HG02870 (cell line): ENCODE results near the gene TAS2R10.
"Not testable (repeated sequence)": the region's sequence is repeated elsewhere in the genome, so short reads cannot be mapped to it uniquely, and the experiment has no call there.

Source experiments
- ATAC-seq: cut with Tn5 transposase; IDR thresholded peaks from one replicate; pipeline ENCODE4 v1.9.1; 2021; ENCODE audit warnings: mild to moderate bottlenecking, moderate library complexity; ENCODE audit not compliant: unreplicated experiment

The TAS2R10 gene

GRCh38 chr12:10826258-10826657 is at the start of gene TAS2R10:
Gene TAS2R10, minus strand, starts transcription at chr12:10826358. Its CDS starts 89 bp downstream, at chr12:10826269.
- no peak for ATAC-seq

GRCh38 chr12:10873378-10873777 is 47.2 kb upstream of the TAS2R10 start:
- ATAC-seq = no peak

GRCh38 chr12:10867381-10867780 is 41.2 kb upstream of the TAS2R10 start:
- no peak for ATAC-seq

- ATAC-seq = no peak
These were observed 37.5 kb upstream of the TAS2R10 start for GRCh38 chr12:10863512-10864218.

GRCh38 chr12:10861366-10861765 is 35.2 kb upstream of the TAS2R10 start:
- ATAC-seq = no peak

GRCh38 chr12:10855807-10856206 is 29.6 kb upstream of the TAS2R10 start:
- ATAC-seq = no peak

GRCh38 chr12:10853776-10854175 is 27.6 kb upstream of the TAS2R10 start:
- ATAC-seq = no peak

- no peak for ATAC-seq
These were observed 25.2 kb upstream of the TAS2R10 start for GRCh38 chr12:10851243-10851858.

GRCh38 chr12:10849425-10849878 is 23.3 kb upstream of the TAS2R10 start, which contains the start of gene PRR4:
Gene PRR4, minus strand, starts transcription at chr12:10849475. Its CDS starts 38 bp downstream, at chr12:10849437.
- no peak for ATAC-seq

GRCh38 chr12:10847744-10848143 is 21.6 kb upstream of the TAS2R10 start:
- no peak for ATAC-seq

GRCh38 chr12:10842862-10843261 is 16.7 kb upstream of the TAS2R10 start:
- no peak for ATAC-seq

- no peak for ATAC-seq
These were observed 12.3 kb upstream of the TAS2R10 start for GRCh38 chr12:10838461-10838860.

GRCh38 chr12:10829994-10830393 is 3.8 kb upstream of the TAS2R10 start:
- no peak for ATAC-seq

GRCh38 chr12:10824957-10825356 is 1.2 kb downstream of the TAS2R10 start:
- no peak for ATAC-seq

GRCh38 chr12:10811883-10812536 is 14.1 kb downstream of the TAS2R10 start:
- ATAC-seq = no peak

- no peak for ATAC-seq
These were observed 16.1 kb downstream of the TAS2R10 start, which contains the start of gene TAS2R9 for GRCh38 chr12:10810068-10810467. Gene TAS2R9, minus strand, starts transcription at chr12:10810168. Its CDS starts 93 bp downstream, at chr12:10810075.

- no peak for ATAC-seq
These were observed 19.0 kb downstream of the TAS2R10 start, which contains the start of gene TAS2R8 for GRCh38 chr12:10807186-10807585. Gene TAS2R8, minus strand, starts transcription at chr12:10807286. Its CDS starts 306 bp downstream, at chr12:10806980.

- ATAC-seq = no peak
These were observed 23.6 kb downstream of the TAS2R10 start, which contains the start of gene TAS2R7 for GRCh38 chr12:10802587-10802986. Gene TAS2R7, minus strand, starts transcription at chr12:10802627. Its CDS starts 57 bp downstream, at chr12:10802570.

GRCh38 chr12:10801741-10802140 is 24.4 kb downstream of the TAS2R10 start:
- ATAC-seq = no peak

GRCh38 chr12:10794222-10794621 is 31.9 kb downstream of the TAS2R10 start:
- no peak for ATAC-seq

- not testable (repeated sequence) for ATAC-seq
These were observed 34.4 kb downstream of the TAS2R10 start for GRCh38 chr12:10791769-10792168.
